Suprapubic skin (tissue), 4 donors: ENCODE data around the gene TGFBI. TPM values are rescaled to one million over a fixed set of nuclear protein-coding genes. Genes with fewer than 3 reads are reported as not detected.

ENCODE experiments used
- DNase-seq, 2 donors: peaks; one replicate each; pipeline ENCODE4 v3.0.0-alpha.2; 2019; ENCODE audit warnings: low spot score in 2 of 2
- H3K27ac ChIP-seq: fragments of 200-600 bp; sonication (generic); one replicate; pipeline ENCODE4 v1.5.1; 2019
- H3K27me3 ChIP-seq: fragments of 200-600 bp; sonication (generic); one replicate; pipeline ENCODE4 v1.5.1; 2019
- H3K36me3 ChIP-seq: fragments of 200-600 bp; sonication (generic); one replicate; pipeline ENCODE4 v1.5.1; 2019
- H3K4me1 ChIP-seq: fragments of 200-600 bp; sonication (generic); one replicate; pipeline ENCODE4 v1.5.1; 2019
- H3K4me3 ChIP-seq: fragments of 200-600 bp; sonication (generic); one replicate; pipeline ENCODE4 v1.5.1; 2019; ENCODE audit warnings: mild to moderate bottlenecking
- H3K9me3 ChIP-seq: fragments of 200-600 bp; sonication (generic); one replicate; pipeline ENCODE4 v1.5.1; 2019
- CTCF ChIP-seq, 2 donors: fragments of 200-600 bp in 1 of 2; fragments of 450-650 bp in 1 of 2; sonication (generic) in 1 of 2; IDR thresholded peaks; one replicate each; pipeline ENCODE4 v1.5.1; 2016 to 2019; ENCODE audit warnings: antibody characterized with exemption in 2 of 2, mild to moderate bottlenecking in 1 of 2, moderate library complexity in 1 of 2
- EP300 ChIP-seq: sonication (generic); formaldehyde crosslinking; IDR thresholded peaks from one replicate; pipeline ENCODE4 v1.6.1; 2017; ENCODE audit warnings: antibody characterized with exemption
- POLR2A ChIP-seq, 2 donors: fragments of 450-650 bp; IDR thresholded peaks; one replicate each; pipeline ENCODE4 v1.6.1; 2017; ENCODE audit warnings: antibody characterized with exemption in 2 of 2, mild to moderate bottlenecking in 2 of 2, moderate library complexity in 2 of 2
- POLR2AphosphoS5 ChIP-seq, 3 donors: sonication (generic); formaldehyde crosslinking; IDR thresholded peaks; one replicate each; pipeline ENCODE4 v1.6.1; 2017; ENCODE audit warnings: antibody characterized with exemption in 3 of 3
- WGBS: methylation state at CpG from one replicate; pipeline ENCODE4 v1.1.5; 2018; 5-methylcytosine and 5-hydroxymethylcytosine counted together
- total RNA-seq, 4 donors: library from RNA; depleted of rRNA; stranded (reverse); fragments of >200 nt; gene quantifications; one replicate each; pipeline ENCODE4 v1.1.0, GENCODE V29; 2016

Gene TGFBI
- total RNA-seq, 4 donors from 2014 or later, result 300 to 719 (median 389) TPM

- Histone ChIP-seq H3K4me1 (peaks cover 6% of the 10 kb centered on the region), H3K36me3 (no peaks in the 10 kb centered on the region), H3K9me3 (no peaks in the 10 kb centered on the region), H3K4me3 (no peak overlapping the region), H3K27me3 (no peaks in the 10 kb centered on the region), H3K27ac (no peak overlapping the region)
- DNase-seq, result no peak
- WGBS, result 84% methylated on average over 3 of the region's 3 CpGs
- no peak for TF ChIP-seq POLR2A (IDR thresholded peaks at IDR 0.05)
- TF ChIP-seq POLR2AphosphoS5 (IDR thresholded peaks at IDR 0.05), result no peak
- no peak for TF ChIP-seq EP300
Observed at GRCh38 chr5:136099870-136100269, 71.1 kb downstream of the TGFBI start.

GRCh38 chr5:136101884-136102283, 73.1 kb downstream of the TGFBI start:
- TF ChIP-seq POLR2A (IDR thresholded peaks at IDR 0.05) (no peak), EP300 (no peak), CTCF (IDR thresholded peaks at IDR 0.05) (no peak), POLR2AphosphoS5 (IDR thresholded peaks at IDR 0.05) (no peak)
- DNase-seq, result no peak
- Histone ChIP-seq H3K36me3 (no peaks in the 10 kb centered on the region), H3K9me3 (no peaks in the 10 kb centered on the region), H3K27me3 (no peaks in the 10 kb centered on the region), H3K27ac (no peak overlapping the region), H3K4me1 (peaks cover 6% of the 10 kb centered on the region), H3K4me3 (no peak overlapping the region)
- WGBS, result 92% methylated on average over 1 of the region's 1 CpG

- no peak for TF ChIP-seq POLR2AphosphoS5 (IDR thresholded peaks at IDR 0.05)
- no peak for TF ChIP-seq CTCF (IDR thresholded peaks at IDR 0.05)
- no peak for TF ChIP-seq EP300
- no peak for TF ChIP-seq POLR2A (IDR thresholded peaks at IDR 0.05)
- Histone ChIP-seq H3K36me3 (no peaks in the 10 kb centered on the region), H3K9me3 (no peaks in the 10 kb centered on the region), H3K4me1 (peaks cover 10% of the 10 kb centered on the region), H3K27ac (no peak overlapping the region), H3K4me3 (no peak overlapping the region), H3K27me3 (no peaks in the 10 kb centered on the region)
- WGBS, result 100% methylated on average over 1 of the region's 1 CpG
- DNase-seq, result no peak
Observed at GRCh38 chr5:136103118-136103517, 74.3 kb downstream of the TGFBI start.

GRCh38 chr5:136104306-136104965, 75.6 kb downstream of the TGFBI start:
- WGBS, result 58% methylated on average over 8 of the region's 8 CpGs

GRCh38 chr5:136106351-136107031, 77.7 kb downstream of the TGFBI start:
- WGBS, result 82% methylated on average over 6 of the region's 6 CpGs
- Histone ChIP-seq H3K4me1 (peaks cover 10% of the 10 kb centered on the region), H3K36me3 (no peaks in the 10 kb centered on the region), H3K27me3 (no peaks in the 10 kb centered on the region), H3K9me3 (no peaks in the 10 kb centered on the region), H3K27ac (no peak overlapping the region), H3K4me3 (no peak overlapping the region)
- no peak for DNase-seq
- TF ChIP-seq POLR2A (IDR thresholded peaks at IDR 0.05) (no peak), CTCF (IDR thresholded peaks at IDR 0.05) (no peak), POLR2AphosphoS5 (IDR thresholded peaks at IDR 0.05) (no peak), EP300 (no peak)

More at GRCh38 chr5:136104306-136104965, 75.6 kb downstream of the TGFBI start:
- Histone ChIP-seq H3K4me1 (peaks cover 10% of the 10 kb centered on the region), H3K36me3 (no peaks in the 10 kb centered on the region), H3K4me3 (no peak overlapping the region), H3K9me3 (no peaks in the 10 kb centered on the region), H3K27me3 (no peaks in the 10 kb centered on the region), H3K27ac (no peak overlapping the region)
- no peak for DNase-seq
- no peak for TF ChIP-seq EP300
- TF ChIP-seq CTCF (IDR thresholded peaks at IDR 0.05), result no peak
- no peak for TF ChIP-seq POLR2A (IDR thresholded peaks at IDR 0.05)
- no peak for TF ChIP-seq POLR2AphosphoS5 (IDR thresholded peaks at IDR 0.05)
